HG02610 (cell line): ENCODE data around the gene CD24.
"Not testable (repeated sequence)": the region's sequence is repeated elsewhere in the genome, so short reads cannot be mapped to it uniquely, and the experiment has no call there.

ENCODE experiments used
- ATAC-seq: cut with Tn5 transposase; IDR thresholded peaks from one replicate; pipeline ENCODE4 v1.9.1; 2021; ENCODE audit warnings: mild to moderate bottlenecking, moderate library complexity; ENCODE audit not compliant: unreplicated experiment

The CD24 gene

DNA sequence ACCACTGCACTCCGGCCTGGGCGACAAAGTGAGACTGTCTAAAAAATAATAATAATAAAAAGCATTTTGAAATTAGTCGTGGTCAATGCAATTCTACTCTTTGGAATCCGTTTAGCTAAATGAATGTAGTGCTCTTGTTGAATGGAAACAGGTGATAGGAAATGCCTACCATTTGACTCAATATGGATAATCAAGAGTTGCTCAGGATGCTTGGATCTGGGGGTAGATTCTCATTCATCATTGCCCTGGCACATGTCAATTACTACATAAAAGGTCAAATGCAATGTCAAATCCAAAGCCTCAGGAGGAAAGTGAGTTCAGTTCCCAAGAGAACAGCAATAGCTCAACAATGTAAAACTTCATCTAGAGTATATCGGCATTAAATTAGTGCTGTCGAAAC lies 3.8 kb downstream of the CD24 start:
- ATAC-seq: not testable (repeated sequence)

DNA sequence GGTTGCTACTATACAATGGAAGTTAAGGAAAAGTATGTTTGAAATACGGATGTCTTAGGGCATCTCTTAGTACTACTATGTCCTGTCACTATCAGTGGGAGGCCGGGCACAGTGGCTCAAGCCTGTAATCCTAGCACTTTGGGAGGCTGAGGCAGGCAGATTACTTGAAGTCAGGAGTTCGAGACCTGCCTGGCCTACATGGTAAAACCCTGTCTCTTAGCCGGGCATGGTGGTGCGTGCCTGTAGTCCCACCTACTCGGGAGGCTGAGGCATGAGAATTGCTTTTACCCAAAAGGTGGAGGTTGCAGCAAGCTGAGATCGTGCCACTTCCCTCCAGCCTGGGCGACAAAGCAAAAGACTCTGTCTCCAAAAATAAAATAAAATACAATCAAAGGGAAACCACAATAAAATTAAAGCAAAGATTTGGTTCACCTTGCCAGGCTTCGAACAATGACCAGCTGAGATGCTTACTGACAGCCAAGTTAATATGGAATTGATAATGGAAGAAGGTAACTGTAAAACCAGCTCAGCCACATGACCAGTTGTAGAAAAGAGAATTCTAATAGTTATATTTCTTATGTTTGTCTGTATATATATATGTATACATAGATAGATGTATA lies 6.5 kb downstream of the CD24 start:
- ATAC-seq: no peak

DNA sequence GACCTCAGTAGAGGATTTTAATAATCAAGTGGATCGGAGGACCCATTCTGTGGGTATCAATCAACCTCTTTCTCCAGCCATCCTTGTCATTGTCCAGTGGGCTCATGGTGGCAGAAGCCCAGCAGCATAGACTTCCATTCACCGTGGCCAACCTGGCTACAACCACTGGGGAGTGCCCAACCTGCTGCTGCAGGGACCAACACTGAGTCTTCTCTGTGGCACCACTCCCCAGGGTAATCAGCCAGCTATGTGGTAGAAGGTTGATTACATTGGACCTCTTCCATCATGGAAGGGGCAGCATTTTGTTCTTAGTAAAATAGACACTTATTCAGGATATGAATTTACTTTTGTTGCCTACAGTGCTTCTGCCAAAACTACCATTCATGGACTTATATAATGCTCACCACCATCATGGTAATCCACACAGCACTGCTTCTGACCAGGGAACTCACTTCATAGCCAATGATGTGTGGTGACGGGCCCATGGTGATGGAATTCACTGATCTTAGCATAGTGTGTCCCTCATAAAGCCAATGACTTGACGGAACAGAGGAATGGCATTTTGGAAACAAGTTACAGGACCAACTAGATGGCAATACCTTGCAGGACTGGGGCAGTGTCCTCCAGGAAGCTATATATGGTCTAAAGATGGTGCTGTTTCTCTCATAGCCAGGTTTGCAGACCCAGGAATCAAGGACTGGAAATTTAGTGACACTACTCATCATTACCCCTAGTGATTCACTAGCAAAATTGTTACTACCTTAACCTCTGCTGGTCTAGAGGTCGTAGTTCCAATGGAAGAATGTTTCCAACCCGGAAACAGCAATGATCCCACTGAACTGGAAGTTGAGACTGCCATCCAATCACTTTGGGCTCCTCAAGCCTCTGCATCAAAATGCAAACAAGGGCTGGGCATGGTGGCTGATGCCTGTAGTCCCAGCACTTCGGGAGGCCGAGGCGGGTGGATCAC lies 7.6 kb downstream of the CD24 start:
- ATAC-seq: no peak

DNA sequence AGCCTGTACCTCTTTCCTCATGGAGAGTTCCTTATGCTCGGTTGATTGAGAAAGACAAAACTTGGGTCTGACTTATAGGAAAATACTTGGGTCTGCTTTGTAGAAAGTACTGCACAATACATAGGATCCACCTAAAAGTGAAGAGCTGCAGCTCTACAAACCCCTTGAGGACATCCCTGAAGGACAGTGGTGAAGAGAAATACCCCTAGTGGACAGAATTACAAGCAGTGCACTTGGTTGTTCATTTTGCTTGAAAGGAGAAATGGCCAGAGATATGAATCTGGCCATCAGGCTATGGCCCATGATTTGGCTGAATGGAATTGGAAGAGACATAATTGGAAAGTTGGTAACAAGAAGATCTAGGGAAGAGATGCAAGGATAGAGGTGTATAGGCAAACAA lies 8.3 kb downstream of the CD24 start:
- no peak for ATAC-seq

DNA sequence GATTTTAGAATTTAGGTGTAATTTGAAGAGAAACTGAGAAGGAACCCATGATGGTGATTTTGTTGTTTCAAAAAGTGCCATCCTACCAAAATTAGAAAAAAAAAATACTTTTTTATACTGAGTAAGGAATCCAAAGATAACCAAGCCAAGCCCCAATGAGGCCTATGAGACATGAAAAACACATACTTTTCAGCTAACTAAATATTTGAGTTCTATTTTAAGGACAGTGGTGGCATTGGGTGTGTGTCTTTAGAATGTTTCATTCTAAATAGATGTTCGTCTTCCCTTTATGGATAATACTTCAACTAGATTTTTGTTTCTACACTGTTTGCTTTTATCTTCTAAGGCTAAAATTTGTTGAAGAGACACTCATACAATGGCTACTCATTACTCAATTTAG lies 9.6 kb downstream of the CD24 start:
- no peak for ATAC-seq

DNA sequence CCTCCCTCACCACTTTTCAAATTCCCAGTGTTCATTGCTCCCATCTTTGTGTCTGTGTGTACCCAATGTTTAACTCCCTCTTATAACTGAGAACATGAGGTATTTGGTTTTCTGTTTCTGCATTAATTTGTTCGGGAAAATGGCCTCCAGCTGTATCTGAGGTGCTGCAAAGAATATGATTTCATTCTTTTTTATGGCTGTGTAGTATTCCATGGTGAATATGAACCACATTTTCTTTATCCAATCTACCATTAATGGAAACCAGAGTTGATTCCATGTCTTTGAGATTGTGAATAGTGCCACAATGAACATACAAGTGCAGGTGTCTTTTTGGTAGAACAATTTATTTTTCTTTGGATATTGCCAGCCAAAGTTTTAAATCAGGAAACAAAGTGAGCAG lies 10.4 kb downstream of the CD24 start:
- ATAC-seq: no peak

DNA sequence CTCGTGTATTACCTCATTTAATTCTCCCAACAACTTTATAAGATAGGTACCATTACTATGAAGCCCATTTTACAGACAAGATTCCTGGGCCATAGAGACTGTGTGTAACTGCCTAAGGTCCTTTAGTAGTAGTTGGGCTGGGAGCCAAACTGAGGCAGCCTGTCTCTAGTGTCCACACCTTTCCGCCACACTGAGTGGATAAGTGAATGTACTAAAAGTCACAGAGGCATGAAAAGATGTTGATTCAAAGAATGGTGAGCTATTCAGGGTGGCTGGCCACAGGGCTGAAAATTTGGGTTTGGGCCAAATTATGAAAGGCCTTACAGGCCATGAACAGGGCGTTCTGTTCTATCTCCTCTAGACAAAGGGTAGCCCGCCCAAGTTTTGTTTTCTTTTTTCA lies 11.0 kb downstream of the CD24 start:
- no peak for ATAC-seq

DNA sequence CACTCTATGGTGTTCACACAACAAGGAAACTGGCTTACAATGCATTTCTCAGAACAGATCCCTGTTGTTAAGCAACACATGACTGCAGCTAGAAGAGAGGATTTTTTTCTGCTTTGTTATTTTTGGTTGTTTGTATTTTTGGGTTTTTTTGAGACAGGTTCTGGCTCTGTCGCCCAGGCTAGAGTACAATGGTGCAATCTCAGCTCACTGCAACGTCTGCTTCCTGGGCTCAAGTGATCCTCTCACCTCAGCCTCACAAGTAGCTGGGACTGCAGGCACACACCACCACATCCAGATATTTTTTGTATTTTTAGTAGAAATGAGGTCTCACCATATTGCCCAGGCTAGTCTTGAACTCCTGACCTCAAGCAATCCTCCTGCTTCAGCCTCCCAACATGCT lies 12.7 kb downstream of the CD24 start:
- no peak for ATAC-seq

DNA sequence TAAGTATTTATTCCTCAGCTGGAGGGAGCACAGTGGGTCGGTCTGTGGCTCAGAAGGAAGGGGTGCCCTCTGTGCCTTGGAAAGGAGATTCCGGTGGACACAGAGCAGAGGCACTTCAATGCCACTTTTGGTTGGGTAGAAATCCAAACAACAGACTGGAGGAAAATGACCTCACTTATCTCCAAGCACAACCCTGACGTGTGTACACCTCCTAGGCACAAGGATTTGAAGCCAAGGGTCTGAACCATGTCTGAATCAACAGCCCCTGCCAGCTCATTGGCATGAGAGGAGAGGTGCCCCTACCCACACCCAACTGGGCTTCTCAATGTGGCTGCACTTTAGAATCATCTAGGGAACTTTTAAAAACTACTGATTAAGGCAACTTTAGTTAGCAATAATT lies 13.4 kb downstream of the CD24 start:
- no peak for ATAC-seq

DNA sequence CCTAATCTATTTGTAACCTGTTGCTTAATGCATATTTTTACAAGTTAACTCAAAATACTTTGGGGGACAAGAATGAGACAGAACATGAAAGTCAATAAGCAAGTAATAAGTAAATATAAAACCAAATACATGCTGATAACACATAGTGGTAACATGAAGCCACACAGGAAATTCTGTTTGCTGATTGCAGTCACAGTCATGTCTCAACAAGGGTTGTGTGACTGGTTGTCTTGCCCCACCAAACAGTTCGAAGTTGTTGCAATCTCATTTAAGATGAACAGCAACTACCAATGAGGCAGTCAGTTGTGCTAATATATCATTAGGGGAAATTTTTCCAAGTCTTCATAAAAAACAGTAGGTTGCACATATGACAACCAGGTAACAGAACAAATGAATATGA lies 14.5 kb downstream of the CD24 start:
- ATAC-seq: no peak

DNA sequence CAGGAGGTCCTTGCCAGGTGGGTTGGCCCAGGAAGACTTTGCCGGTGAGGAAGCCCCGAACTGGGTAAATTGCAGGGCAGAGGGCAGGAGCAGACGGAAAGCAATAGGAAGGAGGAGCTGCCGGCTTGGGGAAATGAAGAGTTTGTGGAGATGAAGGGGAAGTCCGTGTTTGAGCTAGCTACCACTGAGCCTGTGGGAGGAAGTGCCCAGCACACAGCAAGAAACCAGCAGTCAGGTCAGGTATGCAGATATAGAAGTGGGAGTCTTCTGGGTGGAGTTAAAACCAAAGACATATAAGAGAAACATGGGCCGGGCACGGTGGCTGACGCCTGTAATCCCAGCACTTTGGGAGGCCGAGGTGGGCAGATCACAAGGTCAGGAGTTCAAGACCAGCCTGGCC lies 34.7 kb downstream of the CD24 start:
- peak; percentile 83 for ATAC-seq

DNA sequence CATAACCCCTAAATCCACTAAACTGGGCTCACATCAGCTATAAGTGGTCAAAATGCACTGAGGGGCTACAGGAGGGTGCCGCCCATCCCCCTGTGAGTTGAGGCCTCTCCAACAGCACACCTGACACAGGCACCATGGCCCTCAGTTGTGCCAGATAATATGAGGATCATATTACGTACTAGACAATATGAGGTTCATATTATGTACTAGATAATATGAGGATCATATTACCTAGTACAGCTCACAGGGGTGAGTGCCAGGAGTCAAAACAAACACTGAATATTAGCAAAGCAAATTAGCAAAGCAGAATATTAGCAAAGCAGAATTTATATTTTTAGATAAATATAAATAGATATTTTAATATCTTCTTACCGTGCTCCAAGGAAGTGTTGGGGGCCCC lies 35.3 kb downstream of the CD24 start:
- ATAC-seq: no peak

DNA sequence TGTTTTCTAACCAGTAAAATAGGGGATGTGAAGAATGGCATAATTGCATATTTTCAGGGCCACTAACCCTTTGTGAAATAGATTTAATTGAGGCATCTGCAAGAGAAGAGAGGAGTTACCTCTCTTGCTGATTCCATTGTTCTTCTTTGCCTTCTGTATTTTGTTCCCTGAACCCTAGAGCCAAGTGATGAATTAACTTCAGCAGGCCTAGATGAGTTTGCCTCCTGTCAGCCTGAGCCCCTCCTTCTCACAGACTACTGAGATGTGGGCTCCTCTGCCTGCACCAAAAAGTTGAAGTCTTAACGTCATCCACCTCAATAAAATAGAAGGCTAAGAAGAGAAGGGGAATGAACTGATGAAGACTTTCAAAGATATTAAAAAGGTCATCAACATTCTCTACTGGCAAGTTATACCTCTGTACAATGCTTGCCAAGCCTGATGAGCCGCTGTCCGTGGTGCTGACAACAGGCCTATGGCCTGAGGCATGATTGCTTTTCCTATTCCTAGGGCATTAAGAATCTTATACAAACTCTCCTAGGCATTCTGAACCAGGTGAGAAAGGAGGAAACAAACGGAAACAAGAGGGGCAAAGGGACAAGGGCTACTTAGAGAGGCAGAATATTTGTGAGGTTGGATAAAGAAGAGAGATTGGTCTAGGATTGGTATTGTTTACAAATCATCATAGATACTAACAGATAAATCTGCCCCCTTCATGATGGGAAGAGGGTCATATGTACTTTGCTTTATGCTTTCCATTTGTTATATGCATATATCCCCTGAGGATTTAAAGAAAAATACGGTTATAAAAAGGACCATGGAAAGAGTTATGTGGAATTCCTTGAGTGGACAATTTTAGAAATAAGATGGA lies 46.8 kb downstream of the CD24 start:
- ATAC-seq: no peak

DNA sequence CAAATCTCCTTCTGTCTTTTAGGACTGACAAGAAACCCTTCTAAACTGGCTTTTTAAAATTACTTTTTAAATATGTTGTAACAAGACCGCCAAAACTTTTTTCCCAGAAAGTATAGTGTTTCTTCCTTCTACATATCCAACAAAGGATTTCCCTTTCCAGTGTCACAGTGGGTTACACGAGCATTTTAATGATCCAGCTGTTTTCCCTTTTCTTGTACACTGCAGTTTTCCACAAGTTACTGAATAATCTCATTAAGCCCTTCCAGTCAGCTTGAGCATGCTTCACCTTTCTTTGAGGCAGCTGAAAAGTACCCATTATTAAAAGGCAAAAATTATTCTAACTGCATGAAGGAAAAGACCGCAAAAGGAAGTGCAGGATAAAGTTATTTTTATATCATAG lies 48.6 kb downstream of the CD24 start:
- ATAC-seq: no peak

DNA sequence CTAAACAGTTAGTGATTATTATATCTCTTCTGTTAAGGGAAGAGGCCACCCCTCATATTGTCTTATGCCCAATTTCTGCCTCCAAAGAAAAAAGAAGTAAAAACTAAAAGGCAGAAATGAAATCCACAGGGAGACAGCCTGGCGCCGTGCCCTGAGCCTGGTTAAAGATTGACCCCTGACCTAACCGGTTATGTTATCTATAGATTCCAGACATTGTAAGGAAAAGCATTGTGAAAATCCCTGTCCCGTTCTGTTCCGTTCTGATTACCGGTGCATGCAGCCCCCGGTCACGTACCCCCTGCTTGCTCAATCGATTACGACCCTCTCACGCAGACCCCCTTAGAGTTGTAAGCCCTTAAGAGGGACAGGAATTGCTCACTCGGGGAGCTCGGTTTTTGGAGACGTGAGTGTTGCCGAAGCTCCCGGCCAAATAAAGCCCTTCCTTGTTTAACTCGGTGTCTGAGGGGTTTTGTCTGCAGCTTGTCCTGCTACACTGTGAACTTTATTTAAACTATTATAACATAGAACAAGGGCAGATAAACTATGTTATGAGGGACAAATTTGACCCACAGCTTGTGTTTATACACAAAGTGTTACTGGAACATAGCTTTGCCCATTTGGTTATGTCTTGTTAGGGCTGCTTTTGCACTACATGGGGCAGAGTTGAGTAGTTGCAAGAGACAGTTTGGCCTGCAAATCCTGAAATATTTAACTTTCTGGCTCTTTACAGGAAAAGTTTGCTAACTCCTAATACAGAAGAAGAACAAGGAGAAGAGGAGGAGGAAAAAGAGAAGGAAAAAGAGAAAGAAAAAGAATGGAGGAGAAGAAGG lies 49.6 kb downstream of the CD24 start:
- ATAC-seq: no peak

DNA sequence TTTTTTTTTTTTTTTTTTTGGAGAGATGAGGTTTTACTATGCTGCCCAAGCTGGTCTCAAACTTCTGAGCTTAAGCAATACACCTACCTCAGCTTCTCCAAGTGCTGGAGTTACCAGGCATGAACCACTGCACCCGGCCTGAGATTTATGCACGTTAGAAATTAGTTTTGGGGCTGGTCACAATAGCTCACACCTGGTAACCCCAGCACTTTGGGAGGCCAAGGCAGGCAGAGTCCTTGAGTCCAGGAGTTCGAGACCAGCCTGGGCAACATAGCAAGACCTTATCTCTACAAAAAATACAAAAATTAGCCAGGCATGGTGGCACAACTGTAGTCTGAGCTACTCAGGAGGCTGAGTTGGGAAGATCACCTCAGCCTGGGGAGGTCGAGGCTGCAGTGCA lies 51.9 kb downstream of the CD24 start:
- ATAC-seq: no peak
